Activated CD8-positive, alpha-beta T cell treated with anti-CD3 and anti-CD28 coated beads, Interleukin-2, amount 10 ng/mL, durations not matched to agents 7 days and 5 days (primary cell): ENCODE measurements around the gene ELOA. TPM values are rescaled to one million over a fixed set of nuclear protein-coding genes. Genes with fewer than 3 reads are reported as not detected.

Source experiments
- ATAC-seq: fragments of 150-1000 bp; cut with Tn5 transposase; one replicate; pipeline ENCODE4 v1.10.0; 2021; ENCODE audit warnings: moderate library complexity
- CTCF ChIA-PET: fragments of 350-600 bp; sonication (Branson Sonifier 250); formaldehyde crosslinking; loops from one replicate; lab custom pipeline; 2021; ENCODE audit warnings: antibody characterized with exemption; lab: Charles Lee
- POLR2A ChIA-PET: fragments of 350-600 bp; sonication (Branson Sonifier 250); formaldehyde crosslinking; loops from one replicate; lab custom pipeline; 2021; ENCODE audit warnings: antibody characterized with exemption; lab: Charles Lee
- DNase-seq: peaks from one replicate; pipeline ENCODE4 v3.0.0-alpha.2; 2020
- H3K27ac Mint-ChIP-seq: one replicate; pipeline ENCODE4 v1.8.0; 2021; ENCODE audit warnings: mild to moderate bottlenecking, mixed read lengths
- H3K27me3 Mint-ChIP-seq: one replicate; pipeline ENCODE4 v1.8.0; 2021; ENCODE audit warnings: low read depth, mixed read lengths
- H3K36me3 Mint-ChIP-seq: one replicate; pipeline ENCODE4 v1.8.0; 2021; ENCODE audit warnings: low read depth, mixed read lengths
- H3K4me1 Mint-ChIP-seq: one replicate; pipeline ENCODE4 v1.8.0; 2021; ENCODE audit warnings: low read depth, mixed read lengths
- H3K4me3 Mint-ChIP-seq: one replicate; pipeline ENCODE4 v1.8.0; 2021; ENCODE audit warnings: mild to moderate bottlenecking, mixed read lengths
- H3K9me3 Mint-ChIP-seq: one replicate; pipeline ENCODE4 v1.8.0; 2022; ENCODE audit warnings: mixed read lengths; ENCODE audit not compliant: insufficient read depth
- total RNA-seq, 2 experiments: library from RNA; stranded (reverse); gene quantifications; one replicate each; pipeline ENCODE4 v1.2.3, GENCODE V29; 2021

Gene ELOA
- total RNA-seq, 2 experiments from 2014 or later: 29.2 to 31.0 TPM

DNA sequence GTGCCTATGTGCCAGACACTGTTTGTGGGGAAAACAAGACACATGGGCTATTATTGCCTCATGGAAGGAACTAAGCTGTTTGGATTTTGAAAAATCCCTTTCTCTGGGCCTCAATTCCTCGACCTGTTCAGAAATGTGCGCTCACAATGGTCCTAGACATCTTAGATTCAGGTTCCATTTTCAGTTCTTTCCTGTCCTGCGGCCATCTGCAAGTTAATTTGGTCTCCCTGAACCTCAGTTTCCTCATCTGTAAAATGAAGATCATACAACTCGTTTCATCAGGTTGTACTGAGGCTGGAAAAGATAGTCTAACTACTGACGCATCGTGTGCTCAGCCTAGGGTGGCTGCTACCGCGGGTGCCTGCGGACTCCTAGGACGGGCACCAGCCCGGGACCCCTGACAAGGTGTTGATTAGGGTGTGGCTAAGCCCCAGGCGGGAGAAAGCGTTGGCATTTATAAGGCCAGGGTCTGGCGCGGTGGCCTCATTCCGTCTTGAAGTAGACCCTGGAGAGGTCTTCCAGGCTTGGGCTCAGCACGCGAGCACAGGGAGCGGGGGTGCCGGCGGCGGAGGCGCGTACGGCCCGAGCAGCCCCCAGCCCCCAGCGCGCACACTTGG is 493 bp upstream of the ELOA start:
- peak; percentile 36 for ATAC-seq
- Mint-ChIP-seq H3K9me3 (no peaks in the 10 kb centered on the region), H3K27ac (peak overlapping the region; percentile 90), H3K36me3 (peaks cover 17% of the 10 kb centered on the region), H3K4me3 (peak overlapping the region; percentile 86), H3K4me1 (peaks cover 38% of the 10 kb centered on the region), H3K27me3 (no peaks in the 10 kb centered on the region)
- DNase-seq: peak; percentile 39
- ChIA-PET POLR2A (interaction anchor here (1.0 to 2.8 kb wide), 6 partner anchors 8 to 216 kb away, joined by 4 to 16 read pairs (median 10); partner anchors contain the start of genes PITHD1, PNRC2 and RPL11), CTCF (interaction anchor here (0.9 to 4.0 kb wide), 5 partner anchors 29 to 245 kb away, joined by 3 to 28 read pairs (median 8); partner anchors contain the start of gene RPL11)

- peak overlapping the region; percentile 28 for H3K27ac Mint-ChIP-seq
- H3K27me3 Mint-ChIP-seq: no peaks in the 10 kb centered on the region
- H3K4me3 Mint-ChIP-seq: peak overlapping the region; percentile 93
- POLR2A ChIA-PET: interaction anchor here (0.6 to 2.8 kb wide), 4 partner anchors 11 to 184 kb away, joined by 3 to 9 read pairs (median 5); partner anchors contain the start of gene RPL11
- ATAC-seq (no peak), DNase-seq (no peak)
- CTCF ChIA-PET: interaction anchor here (0.8 to 4.0 kb wide), 14 partner anchors 8 to 408 kb away, joined by 3 to 28 read pairs (median 4); partner anchors contain the start of gene RPL11
- peaks cover 48% of the 10 kb centered on the region for H3K4me1 Mint-ChIP-seq
- peaks cover 27% of the 10 kb centered on the region for H3K36me3 Mint-ChIP-seq
- no peaks in the 10 kb centered on the region for H3K9me3 Mint-ChIP-seq
These were observed 2.2 kb downstream of the ELOA start for GRCh38 chr1:23745515-23745914.

DNA sequence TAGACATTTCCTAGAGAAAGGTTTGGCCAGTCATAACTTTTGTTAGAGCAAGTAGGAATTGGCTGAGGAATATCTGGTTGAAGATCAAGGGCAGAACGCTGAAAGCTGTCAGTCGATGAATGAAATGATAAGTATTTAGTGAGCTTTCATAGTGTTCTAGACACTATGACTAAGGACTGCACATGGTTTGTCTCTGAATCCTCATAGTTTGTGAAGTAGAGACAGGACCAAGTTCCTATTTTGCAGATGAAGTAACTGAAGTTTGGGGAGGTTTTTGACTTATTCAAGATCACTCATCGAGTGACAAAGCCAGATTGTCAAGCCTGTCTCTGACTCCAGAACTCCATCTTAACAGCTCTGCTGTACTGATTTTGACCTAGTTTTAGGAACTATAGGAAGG is 4.7 kb downstream of the ELOA start:
- peaks cover 38% of the 10 kb centered on the region for H3K4me1 Mint-ChIP-seq
- ChIA-PET CTCF (interaction anchor here (0.8 to 2.5 kb wide), 4 partner anchors 8 to 250 kb away, joined by 3 to 6 read pairs (median 3); partner anchors contain the start of gene PITHD1), POLR2A (no interaction called here)

DNA sequence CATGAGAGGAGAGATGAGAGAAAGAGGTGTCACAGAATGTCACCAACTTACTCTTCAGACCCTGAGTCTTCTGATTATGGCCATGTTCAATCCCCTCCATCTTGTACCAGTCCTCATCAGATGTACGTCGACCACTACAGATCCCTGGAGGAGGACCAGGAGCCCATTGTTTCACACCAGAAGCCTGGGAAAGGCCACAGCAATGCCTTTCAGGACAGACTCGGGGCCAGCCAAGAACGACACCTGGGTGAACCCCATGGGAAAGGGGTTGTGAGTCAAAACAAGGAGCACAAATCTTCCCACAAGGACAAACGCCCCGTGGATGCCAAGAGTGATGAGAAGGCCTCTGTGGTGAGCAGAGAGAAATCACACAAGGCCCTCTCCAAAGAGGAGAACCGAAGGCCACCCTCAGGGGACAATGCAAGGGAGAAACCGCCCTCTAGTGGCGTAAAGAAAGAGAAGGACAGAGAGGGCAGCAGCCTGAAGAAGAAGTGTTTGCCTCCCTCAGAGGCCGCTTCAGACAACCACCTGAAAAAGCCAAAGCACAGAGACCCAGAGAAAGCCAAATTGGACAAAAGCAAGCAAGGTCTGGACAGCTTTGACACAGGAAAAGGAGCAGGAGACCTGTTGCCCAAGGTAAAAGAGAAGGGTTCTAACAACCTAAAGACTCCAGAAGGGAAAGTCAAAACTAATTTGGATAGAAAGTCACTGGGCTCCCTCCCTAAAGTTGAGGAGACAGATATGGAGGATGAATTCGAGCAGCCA is 8.0 kb downstream of the ELOA start:
- H3K27ac Mint-ChIP-seq: peak overlapping the region; percentile 45
- POLR2A ChIA-PET: no interaction called here
- H3K9me3 Mint-ChIP-seq: no peaks in the 10 kb centered on the region
- peak; percentile 82 for ATAC-seq
- no peaks in the 10 kb centered on the region for H3K27me3 Mint-ChIP-seq
- no peak overlapping the region for H3K4me3 Mint-ChIP-seq
- H3K4me1 Mint-ChIP-seq: peaks cover 22% of the 10 kb centered on the region
- CTCF ChIA-PET: interaction anchor here (1.7 kb wide), 2 partner anchors 21 to 60 kb away, joined by 5 to 7 read pairs; partner anchors contain the start of gene RPL11
- DNase-seq: peak; percentile 57
- peaks cover 67% of the 10 kb centered on the region for H3K36me3 Mint-ChIP-seq

More for the DNA sequence above, 4.7 kb downstream of the ELOA start:
- peaks cover 44% of the 10 kb centered on the region for H3K36me3 Mint-ChIP-seq
- no peaks in the 10 kb centered on the region for H3K27me3 Mint-ChIP-seq
- H3K27ac Mint-ChIP-seq: no peak overlapping the region
- H3K9me3 Mint-ChIP-seq: no peaks in the 10 kb centered on the region
- DNase-seq: no peak
- no peak for ATAC-seq
- no peak overlapping the region for H3K4me3 Mint-ChIP-seq

DNA sequence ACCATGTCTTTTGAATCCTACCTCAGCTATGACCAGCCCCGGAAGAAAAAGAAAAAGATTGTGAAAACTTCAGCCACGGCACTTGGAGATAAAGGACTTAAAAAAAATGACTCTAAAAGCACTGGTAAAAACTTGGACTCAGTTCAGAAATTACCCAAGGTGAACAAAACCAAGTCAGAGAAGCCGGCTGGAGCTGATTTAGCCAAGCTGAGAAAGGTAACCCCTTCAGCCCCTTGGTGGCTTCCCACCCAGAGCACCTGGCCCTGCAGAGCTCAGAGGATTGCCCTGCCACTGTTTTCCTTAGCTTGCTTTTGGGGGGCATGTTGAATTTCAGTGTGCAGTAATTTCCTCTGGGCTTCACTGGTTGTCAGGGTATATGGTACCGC is 8.5 kb downstream of the ELOA start:
- POLR2A ChIA-PET: no interaction called here
- CTCF ChIA-PET: interaction anchor here (1.2 to 1.7 kb wide), 4 partner anchors 18 to 61 kb away, joined by 3 to 7 read pairs (median 4); partner anchors contain the start of gene RPL11
- H3K27ac Mint-ChIP-seq: no peak overlapping the region
- ATAC-seq (no peak), DNase-seq (no peak)
- no peaks in the 10 kb centered on the region for H3K27me3 Mint-ChIP-seq
- H3K36me3 Mint-ChIP-seq: peaks cover 69% of the 10 kb centered on the region
- no peaks in the 10 kb centered on the region for H3K9me3 Mint-ChIP-seq
- peaks cover 18% of the 10 kb centered on the region for H3K4me1 Mint-ChIP-seq
- no peak overlapping the region for H3K4me3 Mint-ChIP-seq

DNA sequence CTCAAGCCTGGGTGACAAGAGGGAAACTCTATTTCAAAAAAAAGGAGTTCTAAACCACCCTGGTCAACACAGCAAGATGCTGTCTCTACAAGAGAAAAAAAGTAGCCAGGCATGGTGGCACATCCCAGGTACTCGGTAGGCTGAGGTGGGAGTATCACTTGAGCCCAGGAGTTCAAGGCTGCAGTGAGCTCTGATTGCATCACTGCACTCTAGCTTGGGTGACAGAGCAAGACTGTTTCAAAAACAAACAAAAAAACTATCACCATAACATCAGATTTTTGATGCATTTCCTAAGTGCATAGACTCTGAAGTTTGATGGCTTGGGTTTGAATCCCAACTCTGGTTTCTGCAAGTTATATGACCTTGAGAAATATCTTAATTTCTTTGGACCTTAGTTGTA is 9.6 kb downstream of the ELOA start:
- POLR2A ChIA-PET: no interaction called here
- Mint-ChIP-seq H3K4me3 (no peak overlapping the region), H3K9me3 (no peaks in the 10 kb centered on the region), H3K27me3 (no peaks in the 10 kb centered on the region), H3K4me1 (peaks cover 8% of the 10 kb centered on the region), H3K27ac (no peak overlapping the region), H3K36me3 (peaks cover 66% of the 10 kb centered on the region)
- no peak for ATAC-seq
- no peak for DNase-seq
- CTCF ChIA-PET: interaction anchor here (0.7 to 1.4 kb wide), 3 partner anchors 17 to 61 kb away, joined by 3 to 4 read pairs (median 3); partner anchors contain the start of gene RPL11

GRCh38 chr1:23756676-23757075 is 13.4 kb downstream of the ELOA start:
- ChIA-PET POLR2A (no interaction called here), CTCF (interaction anchor here (0.8 to 2.2 kb wide), 3 partner anchors 8 to 260 kb away, joined by 3 to 8 read pairs (median 3); no protein-coding TSS in a partner anchor)
- Mint-ChIP-seq H3K4me3 (no peak overlapping the region), H3K36me3 (peaks cover 74% of the 10 kb centered on the region), H3K27ac (no peak overlapping the region), H3K9me3 (no peaks in the 10 kb centered on the region), H3K27me3 (no peaks in the 10 kb centered on the region), H3K4me1 (no peaks in the 10 kb centered on the region)
- ATAC-seq: no peak
- DNase-seq: no peak

DNA sequence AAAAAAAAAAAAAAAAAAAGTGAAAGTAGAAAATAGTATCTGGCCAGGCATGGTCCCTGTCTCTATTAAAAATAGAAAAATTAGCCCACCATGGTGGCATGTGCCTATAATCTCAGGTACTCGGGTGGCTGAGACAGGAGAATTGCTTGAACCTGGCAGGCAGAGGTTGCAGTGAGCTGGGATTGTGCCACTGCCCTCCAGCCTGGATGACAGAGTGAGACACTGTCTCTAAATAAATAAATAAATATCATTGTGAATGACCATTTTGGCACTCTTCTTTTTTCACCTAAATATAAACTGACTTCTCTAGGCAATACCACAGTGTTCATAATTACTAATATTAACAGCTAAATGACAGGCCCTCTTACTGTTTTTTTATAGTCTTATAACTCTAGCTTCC is 14.5 kb downstream of the ELOA start:
- Mint-ChIP-seq H3K9me3 (no peaks in the 10 kb centered on the region), H3K4me1 (no peaks in the 10 kb centered on the region), H3K27me3 (no peaks in the 10 kb centered on the region), H3K36me3 (peaks cover 69% of the 10 kb centered on the region), H3K4me3 (no peak overlapping the region), H3K27ac (no peak overlapping the region)
- ATAC-seq (no peak), DNase-seq (no peak)
- POLR2A ChIA-PET: interaction anchor here (0.6 to 0.8 kb wide), 3 partner anchors 9 to 85 kb away, joined by 3 to 4 read pairs (median 3); no protein-coding TSS in a partner anchor
- CTCF ChIA-PET: interaction anchor here (0.7 to 2.2 kb wide), 3 partner anchors 14 to 411 kb away, joined by 3 to 8 read pairs (median 3); no protein-coding TSS in a partner anchor

GRCh38 chr1:23759277-23759676 is 16.0 kb downstream of the ELOA start:
- DNase-seq (no peak), ATAC-seq (no peak)
- POLR2A ChIA-PET: interaction anchor here (0.6 kb wide), 1 partner anchor 41 kb away, joined by 3 read pairs; no protein-coding TSS in a partner anchor
- Mint-ChIP-seq H3K27ac (no peak overlapping the region), H3K9me3 (no peaks in the 10 kb centered on the region), H3K27me3 (no peaks in the 10 kb centered on the region), H3K4me3 (no peak overlapping the region), H3K4me1 (no peaks in the 10 kb centered on the region), H3K36me3 (peaks cover 65% of the 10 kb centered on the region)
- CTCF ChIA-PET: no interaction called here

DNA sequence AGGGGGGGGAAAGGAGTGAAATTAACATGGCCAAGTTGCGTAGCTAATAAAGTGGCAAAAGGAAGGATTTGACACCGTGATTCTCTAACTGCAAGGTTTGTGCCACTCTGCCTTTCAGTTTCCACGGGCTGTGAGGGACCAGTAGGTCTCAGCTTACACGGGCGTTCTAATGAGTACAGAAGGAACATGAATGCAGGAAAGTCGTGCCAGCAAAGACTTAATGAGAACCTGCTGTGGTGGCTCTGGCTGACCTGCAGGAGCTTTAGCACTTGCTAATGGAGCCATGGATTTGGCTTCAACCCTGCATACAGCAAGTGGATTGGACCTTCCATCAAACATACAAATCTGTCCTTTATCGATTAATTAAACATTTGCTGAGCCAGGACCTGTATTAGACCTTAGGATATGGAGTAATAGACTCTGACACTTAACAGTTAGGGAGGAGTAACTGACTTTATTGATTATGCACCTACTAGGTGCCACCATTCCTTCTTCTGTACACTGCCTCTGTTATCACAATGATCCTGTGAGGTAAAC is 19.8 kb downstream of the ELOA start:
- no peak overlapping the region for H3K4me3 Mint-ChIP-seq
- no peaks in the 10 kb centered on the region for H3K4me1 Mint-ChIP-seq
- H3K27me3 Mint-ChIP-seq: no peaks in the 10 kb centered on the region
- peaks cover 42% of the 10 kb centered on the region for H3K36me3 Mint-ChIP-seq
- ChIA-PET CTCF (interaction anchor here (1.3 to 2.6 kb wide), 2 partner anchors 9 to 17 kb away, joined by 4 to 12 read pairs; no protein-coding TSS in a partner anchor), POLR2A (no interaction called here)
- DNase-seq (no peak), ATAC-seq (no peak)
- H3K27ac Mint-ChIP-seq: no peak overlapping the region
- no peaks in the 10 kb centered on the region for H3K9me3 Mint-ChIP-seq

GRCh38 chr1:23768733-23769132 is 25.5 kb downstream of the ELOA start:
- DNase-seq (no peak), ATAC-seq (no peak)
- CTCF ChIA-PET: interaction anchor here (1.2 to 4.1 kb wide), 2 partner anchors 127 to 148 kb away, joined by 3 to 100 read pairs; no protein-coding TSS in a partner anchor
- Mint-ChIP-seq H3K4me1 (peaks cover 3% of the 10 kb centered on the region), H3K27ac (no peak overlapping the region), H3K27me3 (no peaks in the 10 kb centered on the region), H3K36me3 (peaks cover 8% of the 10 kb centered on the region), H3K4me3 (no peak overlapping the region), H3K9me3 (no peaks in the 10 kb centered on the region)
- POLR2A ChIA-PET: no interaction called here
